ENCODE results near the gene APOD. TPM values are rescaled to one million over a fixed set of nuclear protein-coding genes. Genes with fewer than 3 reads are reported as not detected.

Gene APOD
- total and polyA plus RNA-seq, 2 of the 4 experiments (the other 2 are of a cell fraction): 0.36 TPM; not detected in 1

GRCh38 chr3:195531683-195532082 lies 52.1 kb downstream of the APOD start:
- Histone ChIP-seq H4K8ac (ENCODE audit: low read depth in 2 of 2, low read length in 2 of 2) (no peak overlapping the region), H3K27me3 (ENCODE audit: control insufficient read depth, insufficient read depth, low read length) (no peaks in the 10 kb centered on the region), H2BK20ac (ENCODE audit: low read depth, low read length) (no peak overlapping the region), H2BK15ac (ENCODE audit: low read depth, low read length) (no peak overlapping the region), H3K27ac (ENCODE audit: insufficient read depth, low read length) (no peak overlapping the region), H3K4me3 (ENCODE audit: insufficient read depth, low read depth, low read length) (no peak overlapping the region), H4K91ac (ENCODE audit: insufficient read depth, low read depth, low read length) (no peak overlapping the region), H3K23ac (ENCODE audit: low read depth, low read length) (no peak overlapping the region), H3K4me2 (ENCODE audit: low read depth, low read length) (no peak overlapping the region), H3K36me3 (ENCODE audit: control insufficient read depth, insufficient read depth, low read length) (peaks cover 6% of the 10 kb centered on the region), H3K4ac (ENCODE audit: low read depth, low read length) (no peak overlapping the region), H3K9ac (ENCODE audit: low read depth, low read length) (no peak overlapping the region), H3K4me1 (ENCODE audit: control insufficient read depth, insufficient read depth, low read length) (no peaks in the 10 kb centered on the region), H2AK9ac (replicated peaks; ENCODE audit: low read depth, low read length, poor library complexity) (no peak overlapping the region), H4K20me1 (ENCODE audit: insufficient read depth, low read length) (peaks cover 33% of the 10 kb centered on the region), H2BK5ac (ENCODE audit: low read depth, low read length, poor library complexity, severe bottlenecking) (no peak overlapping the region), H3K18ac (ENCODE audit: low read depth, low read length) (no peak overlapping the region), H2BK120ac (ENCODE audit: low read depth, low read length) (no peak overlapping the region), H2AFZ (replicated peaks; ENCODE audit: low read length, poor library complexity) (no peak overlapping the region), H4K5ac (ENCODE audit: low read depth, low read length) (no peak overlapping the region), H3K79me1 (ENCODE audit: low read depth in 1 of 2, low read length in 2 of 2) (peaks cover 21 to 47% of the 10 kb centered on the region in 2 experiments), H2AK5ac (ENCODE audit: low read depth, low read length) (no peak overlapping the region), H3K14ac (replicated peaks; ENCODE audit: low read depth, low read length) (no peak overlapping the region), H3K9me3 (ENCODE audit: control insufficient read depth, insufficient read depth, low read length) (no peaks in the 10 kb centered on the region), H3K9me1 (ENCODE audit: insufficient read depth, low read length) (no peaks in the 10 kb centered on the region), H3K56ac (ENCODE audit: extremely low read depth, insufficient read depth, low read length) (no peak overlapping the region)
- BruUV-seq (replicated peaks): no TSS peak
- 95% methylated on average over 2 of the region's 5 CpGs; no CpG with 5 or more reads in 1 of the 2 experiments for whole genome bisulfite sequencing, 2 experiments (ENCODE audit: extremely low coverage in 2 of 2, insufficient read length in 1 of 2)
- dilution Hi-C loops (cut with HindIII; ENCODE audit: low sequenced_read_pairs, unreplicated experiment): no loop called here
- DNase-seq: no peak
- ChIA-PET POLR2A (ENCODE audit: unreplicated experiment) (no interaction called here), CTCF (interaction anchor here (0.6 kb wide), 2 partner anchors 260 to 399 kb away, joined by 3 read pairs; partner anchors contain the start of gene XXYLT1)
- no peak for TF ChIP-seq MAFK (IDR thresholded peaks at IDR 0.05; ENCODE audit: low read depth, low read length)
- intact Hi-C loops (cut with micrococcal nuclease): no loop called here
- in situ Hi-C loops (cut with MboI; ENCODE audit: low sequenced_read_pairs): no loop called here
- no peak for ATAC-seq (ENCODE audit: low read depth)

Measured in IMR-90 (cell line).